A204.1 (cell line): Measurements from ENCODE around the gene IRS2.

Source experiments
- FAIRE-seq: peaks from 2 replicates; lab custom pipeline; 2012; peaks lifted over from hg19 to GRCh38; lab: Jason Lieb, UNC

IRS2 gene

DNA sequence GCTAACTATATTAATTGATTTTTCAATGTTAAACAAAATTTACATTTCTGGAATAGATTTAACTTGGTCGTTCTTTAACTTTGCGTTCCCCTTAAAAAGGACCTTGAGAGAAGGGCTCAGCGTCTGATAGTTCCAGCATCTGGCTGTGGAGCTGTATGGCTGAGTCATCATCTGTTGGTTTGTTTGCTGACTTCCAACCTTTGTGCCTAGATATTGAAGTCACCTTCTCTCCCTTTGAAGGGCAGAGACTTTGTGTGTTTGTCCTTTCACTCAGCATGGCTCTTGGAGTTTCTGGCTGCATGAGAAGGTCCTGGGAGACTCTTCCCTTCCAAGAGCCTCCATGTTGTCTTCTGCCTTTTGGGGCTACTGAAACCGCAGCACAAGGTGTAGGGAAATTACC is 16.6 kb upstream of the IRS2 start:
- FAIRE-seq: no peak

DNA sequence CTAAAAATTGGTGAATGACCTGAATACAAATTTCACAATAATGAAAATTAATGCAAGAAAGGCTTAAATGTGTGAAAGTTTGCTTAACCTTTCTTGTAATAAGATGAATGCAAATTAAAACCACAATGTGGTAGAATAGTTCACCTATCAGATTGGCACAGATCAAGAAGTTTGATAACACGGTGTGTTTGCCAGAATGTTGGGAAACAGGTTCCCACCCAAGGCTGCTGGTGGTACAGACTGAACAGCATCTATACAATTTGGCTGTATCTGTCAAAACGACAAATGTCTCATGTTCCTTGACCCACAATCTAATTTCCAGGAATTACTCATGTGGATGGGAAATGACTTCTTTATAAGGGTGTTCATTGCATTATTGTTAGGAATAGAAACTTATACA is 8.6 kb upstream of the IRS2 start:
- no peak for FAIRE-seq

DNA sequence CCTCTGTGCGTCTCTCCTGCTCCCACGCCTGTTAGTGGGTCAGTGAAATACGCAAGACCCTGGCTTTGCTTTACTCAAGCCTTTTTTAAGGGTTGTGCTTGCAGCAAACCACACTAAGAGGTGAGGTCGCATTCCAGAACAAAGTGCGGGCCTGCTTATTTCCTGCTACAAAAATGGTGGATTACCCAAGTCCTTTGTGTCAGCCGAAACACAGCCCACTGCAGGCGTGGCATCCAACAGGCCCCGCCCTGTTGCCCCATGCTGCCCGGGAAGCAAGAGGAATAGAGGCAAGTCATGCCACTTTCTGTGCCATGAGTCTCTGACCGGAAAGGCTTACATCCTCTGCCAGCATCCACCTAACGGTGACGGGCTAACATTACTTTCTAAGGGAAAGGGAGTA is 7.7 kb upstream of the IRS2 start:
- no peak for FAIRE-seq

DNA sequence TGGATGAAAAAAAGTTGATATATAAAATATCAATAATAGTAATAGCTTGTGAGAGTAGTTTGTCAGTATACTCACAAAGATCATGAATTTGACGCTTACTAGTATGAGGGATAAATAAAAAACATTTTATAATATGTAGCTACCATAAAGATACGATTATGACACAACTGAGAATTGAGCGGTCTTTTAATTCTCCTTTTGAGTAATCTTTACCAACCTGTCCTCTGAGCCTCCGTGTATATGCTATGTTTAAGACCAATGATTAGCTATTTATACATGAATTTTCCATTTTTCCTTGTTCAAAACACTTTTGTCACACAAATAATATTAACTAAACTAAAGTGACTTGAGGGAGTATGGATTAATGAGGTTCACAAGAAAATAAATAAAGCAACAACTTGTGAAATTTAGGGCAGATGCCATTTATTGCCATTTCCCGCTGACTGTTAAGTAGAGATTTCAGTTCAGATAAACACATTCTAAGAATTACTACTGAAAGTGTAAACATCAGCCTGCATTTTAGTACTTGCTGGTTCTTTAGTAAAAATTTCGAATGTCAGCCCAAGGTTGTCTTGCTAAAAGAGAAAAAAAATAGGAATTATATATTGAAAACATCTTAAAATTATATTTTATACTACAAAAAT is 6.2 kb upstream of the IRS2 start:
- FAIRE-seq: no peak

DNA sequence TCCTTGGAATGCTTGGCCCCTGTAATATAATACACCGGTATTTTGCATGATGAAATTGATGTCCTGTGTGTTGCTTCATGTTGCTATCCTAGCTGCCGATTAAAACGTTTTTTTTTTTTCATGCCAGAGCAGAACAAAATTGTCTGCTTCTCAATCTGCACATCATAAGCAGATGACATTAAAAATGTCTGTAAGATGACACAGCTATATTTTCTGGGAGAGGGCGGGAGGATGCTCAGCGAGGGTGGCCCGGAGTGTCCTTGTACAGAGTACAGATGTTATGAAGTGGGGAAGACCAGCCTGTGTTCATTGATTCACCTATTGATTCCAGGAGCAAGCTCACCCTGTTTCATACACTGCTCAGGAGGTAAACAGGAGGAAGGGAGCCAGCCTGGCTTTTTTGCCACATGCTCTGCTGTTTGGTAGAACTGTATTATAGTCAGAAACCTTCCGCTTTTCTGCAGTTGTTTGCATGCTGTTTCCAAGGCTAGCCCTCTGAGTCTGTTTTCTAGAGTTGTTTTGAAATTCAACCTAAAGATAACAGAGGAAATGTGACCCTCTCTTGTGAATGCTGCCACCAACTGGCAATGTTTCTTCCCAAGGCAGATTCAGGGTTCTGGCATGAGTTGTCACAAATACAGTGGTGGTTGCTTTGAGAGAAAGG is 4.7 kb upstream of the IRS2 start:
- no peak for FAIRE-seq

DNA sequence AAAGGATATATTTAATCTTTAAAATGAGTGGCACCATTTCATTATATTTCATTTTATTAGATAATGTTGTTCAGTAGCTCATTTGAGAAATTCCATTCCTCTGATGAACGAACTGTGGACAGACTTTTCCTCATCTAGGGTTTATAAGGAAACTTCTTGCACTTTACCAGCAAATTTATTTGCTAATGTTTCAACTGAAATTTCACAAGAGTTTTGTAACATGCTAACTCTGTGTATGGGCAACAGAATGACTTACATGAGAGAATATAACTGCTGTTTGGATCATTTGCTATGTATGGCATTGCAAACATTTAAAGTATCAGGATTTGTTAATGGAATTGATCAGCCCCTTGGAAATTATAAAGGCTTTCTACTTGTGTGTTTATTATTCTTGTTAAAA is 3.7 kb upstream of the IRS2 start:
- no peak for FAIRE-seq

DNA sequence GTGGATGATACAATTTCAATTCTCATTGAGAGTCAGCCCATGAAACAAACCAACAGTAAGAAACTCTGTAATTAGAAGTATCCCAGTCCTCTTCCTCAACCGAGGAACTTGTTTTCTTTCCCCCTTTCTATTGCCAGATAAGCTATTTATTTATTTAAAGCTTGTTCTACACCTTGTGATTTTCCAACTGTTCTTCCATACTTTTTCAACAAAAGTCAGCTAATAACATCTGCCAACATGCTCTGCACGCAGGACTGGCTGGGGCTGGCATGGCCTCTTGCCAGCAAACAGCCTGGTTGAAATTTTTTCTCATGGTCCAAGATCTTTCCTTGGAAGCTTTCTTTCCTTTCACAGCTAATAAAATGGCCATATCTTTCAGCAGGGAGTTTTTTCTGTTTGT is 2.9 kb upstream of the IRS2 start:
- FAIRE-seq: no peak

DNA sequence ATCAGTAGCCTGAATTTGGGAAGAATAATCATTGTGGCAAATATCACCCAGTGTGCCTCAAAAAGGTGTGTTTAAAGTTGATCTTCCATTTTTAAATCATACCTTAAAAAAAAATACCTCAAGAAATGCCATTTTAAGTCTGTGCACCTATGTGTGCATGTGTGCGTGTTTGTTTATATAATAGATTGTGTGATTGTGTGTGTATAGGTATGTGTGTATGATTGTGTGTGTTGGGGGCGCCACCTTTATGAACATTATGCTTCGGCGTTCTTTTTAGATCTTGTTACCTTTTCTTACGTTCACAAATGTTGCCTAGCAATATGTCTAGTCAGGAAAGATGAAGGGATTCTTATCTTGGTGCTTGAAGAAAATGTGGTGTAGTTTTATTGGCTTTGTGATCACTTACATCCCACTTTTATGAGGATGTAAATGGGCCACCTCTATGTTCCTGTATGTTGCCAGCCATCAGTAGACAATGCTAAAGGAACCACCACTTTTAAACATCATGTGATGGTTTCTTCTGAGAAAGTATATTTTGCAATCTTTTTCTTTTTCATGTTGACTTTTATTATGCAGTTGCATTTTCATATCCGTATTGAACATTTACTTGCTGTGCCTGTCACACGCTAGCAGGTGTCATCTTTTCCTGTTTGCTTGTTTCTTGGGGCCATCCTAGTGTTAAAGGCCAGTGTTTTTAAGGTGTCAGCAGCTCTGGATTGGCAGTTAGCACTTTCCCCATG is 2.2 kb upstream of the IRS2 start:
- FAIRE-seq: no peak

DNA sequence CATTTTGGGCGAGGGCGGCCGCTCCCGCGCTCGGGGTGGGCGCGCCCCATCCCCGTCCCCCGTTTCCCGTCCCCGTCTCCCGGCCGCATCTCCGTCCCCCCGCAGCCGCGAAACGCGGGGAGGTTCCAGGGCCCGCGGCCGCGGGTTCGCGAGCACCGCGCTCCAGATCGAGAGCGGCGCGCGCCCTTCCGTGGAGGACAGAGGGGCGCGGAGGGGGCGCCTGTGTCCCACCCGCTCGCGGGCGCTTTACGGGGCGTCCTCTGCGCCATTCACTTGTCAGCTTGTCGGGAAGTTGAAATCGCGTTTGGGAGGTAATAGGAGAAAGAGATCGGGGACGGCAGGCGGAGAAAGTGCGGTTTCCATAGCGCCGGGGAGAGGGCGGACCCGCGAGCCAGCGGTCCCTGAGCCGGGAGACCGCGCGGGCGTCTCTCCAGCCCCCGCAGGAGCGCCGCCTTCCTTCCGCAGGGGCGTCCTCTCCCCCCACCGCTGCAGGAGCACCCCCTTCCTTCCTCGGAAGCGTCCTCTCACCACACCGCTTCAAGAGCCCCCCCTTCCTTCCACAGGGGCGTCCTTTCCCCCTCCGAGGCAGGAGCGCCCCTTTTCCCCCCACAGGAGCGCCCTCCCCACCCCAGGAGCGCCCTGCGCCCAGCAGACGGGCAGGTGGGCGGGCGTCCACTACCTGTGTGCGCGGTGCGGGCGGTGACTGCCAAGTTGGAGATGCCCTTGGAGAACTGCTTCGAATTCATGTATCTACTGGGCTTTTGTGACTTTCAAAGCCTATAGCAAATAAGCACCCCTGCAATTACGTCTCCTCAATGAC is 962 bp upstream of the IRS2 start:
- FAIRE-seq: no peak

DNA sequence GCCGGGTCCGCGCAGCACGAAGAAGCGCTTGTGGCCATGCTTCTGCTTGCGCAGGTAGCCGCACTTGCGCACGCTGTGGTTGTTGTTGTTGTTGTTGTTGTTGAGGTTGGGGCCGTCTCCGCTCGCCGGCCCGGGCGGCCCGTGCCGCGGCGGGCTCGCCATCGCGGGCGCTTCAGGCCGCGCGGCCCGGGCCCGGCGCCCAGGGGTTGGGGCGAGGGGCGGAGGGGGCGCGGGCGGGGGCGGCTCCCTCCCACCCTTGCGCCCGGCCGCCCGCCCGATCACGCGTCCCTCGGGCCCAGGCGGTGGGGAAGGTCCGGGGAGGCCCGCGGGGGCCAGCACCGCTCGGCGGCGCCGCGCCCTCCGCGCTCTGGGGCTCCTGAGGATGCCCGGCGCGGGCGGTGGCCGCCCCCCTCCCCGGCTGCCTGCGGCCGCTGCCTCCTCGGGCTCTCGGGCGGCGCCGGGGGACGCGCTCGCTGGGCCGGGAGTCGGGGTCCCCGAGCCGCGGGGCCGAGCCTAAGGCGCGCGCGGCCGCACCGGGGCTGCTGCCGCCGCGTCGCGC is 412 bp downstream of the IRS2 start:
- FAIRE-seq: no peak

DNA sequence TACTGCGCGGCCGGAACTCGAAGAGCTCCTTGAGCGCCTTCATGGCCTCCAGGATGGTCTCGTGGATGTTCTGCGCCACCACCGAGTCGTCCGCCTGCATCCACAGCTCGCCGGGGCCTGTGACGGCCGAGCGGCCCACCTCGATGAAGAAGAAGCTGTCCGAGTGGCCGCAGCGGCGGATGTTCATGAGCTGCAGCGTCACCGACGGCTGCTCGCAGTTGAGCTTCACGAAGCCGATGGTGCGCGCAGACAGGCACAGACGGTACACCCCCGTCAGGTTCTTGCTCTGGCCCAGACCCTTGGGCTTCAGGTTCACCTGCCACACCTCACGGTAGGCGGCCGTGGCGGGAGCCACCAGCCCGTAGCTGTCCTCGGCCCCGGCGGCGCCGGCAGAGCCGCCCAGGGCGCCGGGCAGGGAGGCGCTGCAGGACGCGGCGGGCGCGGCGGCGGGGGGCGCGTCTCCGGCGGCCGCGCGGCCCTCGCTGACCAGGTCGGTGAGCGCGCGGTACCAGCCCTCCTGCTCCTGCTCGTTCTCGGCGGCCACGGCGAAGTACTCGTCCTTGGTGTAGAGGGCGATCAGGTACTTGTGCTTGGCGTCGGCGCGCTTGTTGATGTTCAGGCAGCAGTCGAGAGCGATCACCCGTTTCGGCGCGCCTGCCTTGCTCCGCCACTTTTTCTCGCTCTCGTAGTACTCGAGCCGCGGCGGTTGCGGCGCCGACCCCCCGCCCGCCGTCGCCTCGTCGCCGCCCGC is 1.1 kb downstream of the IRS2 start:
- no peak for FAIRE-seq

DNA sequence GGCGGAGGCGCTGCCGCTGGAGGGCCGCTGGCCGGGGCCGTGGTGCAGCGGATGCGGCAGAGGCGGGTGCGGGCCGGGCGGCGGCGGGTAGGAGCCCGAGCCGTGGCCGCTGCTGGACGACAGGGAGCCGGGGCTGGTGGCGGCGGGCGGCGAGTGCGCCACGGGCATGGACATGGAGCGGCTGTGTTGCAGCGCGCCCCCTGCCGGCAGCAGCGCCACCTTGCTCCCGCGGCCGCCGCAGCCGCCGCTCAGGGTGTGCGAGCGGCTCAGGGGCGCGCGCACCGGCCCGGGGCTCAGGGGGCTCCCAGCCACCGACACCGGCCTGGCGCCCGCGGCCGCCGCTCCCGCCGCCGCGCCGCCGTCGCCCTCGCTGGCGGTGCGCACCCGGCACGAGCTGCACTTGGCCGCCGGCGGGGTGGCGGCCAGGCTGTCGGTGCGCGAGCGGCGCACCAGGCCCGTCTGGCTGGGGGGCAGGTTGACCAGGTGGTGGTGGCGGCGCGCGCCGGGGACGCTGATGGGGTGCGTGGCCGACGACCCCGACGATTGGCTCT is 1.7 kb downstream of the IRS2 start:
- no peak for FAIRE-seq

DNA sequence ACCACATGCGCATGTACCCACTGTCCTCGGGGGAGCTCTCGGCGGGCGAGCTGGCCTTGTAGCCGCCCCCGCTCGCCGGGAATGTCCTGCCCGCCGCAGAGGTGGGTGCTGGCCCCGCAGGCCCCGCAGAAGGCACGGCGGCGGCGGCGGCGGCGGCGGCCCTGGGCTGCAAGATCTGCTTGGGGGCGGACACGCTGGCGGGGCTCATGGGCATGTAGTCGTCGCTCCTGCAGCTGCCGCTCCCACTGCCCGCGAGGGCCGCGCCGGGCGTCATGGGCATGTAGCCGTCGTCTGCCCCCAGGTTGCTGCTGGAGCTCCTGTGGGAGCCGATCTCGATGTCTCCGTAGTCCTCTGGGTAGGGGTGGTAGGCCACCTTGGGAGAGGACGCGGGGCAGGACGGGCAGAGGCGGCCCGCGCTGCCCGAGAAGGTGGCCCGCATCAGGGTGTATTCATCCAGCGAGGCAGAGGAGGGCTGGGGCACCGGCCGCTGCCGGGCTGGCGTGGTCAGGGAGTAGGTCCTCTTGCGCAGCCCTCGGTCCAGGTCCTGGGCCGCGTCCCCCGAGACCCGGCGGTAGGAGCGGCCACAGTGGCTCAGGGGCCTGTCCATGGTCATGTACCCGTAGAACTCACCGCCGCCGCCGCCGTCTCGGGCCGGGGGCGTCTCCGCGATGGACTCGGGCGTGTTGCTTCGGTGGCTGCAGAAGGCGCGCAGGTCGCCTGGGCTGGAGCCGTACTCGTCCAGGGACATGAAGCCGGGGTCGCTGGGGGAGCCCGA is 2.4 kb downstream of the IRS2 start:
- FAIRE-seq: no peak

DNA sequence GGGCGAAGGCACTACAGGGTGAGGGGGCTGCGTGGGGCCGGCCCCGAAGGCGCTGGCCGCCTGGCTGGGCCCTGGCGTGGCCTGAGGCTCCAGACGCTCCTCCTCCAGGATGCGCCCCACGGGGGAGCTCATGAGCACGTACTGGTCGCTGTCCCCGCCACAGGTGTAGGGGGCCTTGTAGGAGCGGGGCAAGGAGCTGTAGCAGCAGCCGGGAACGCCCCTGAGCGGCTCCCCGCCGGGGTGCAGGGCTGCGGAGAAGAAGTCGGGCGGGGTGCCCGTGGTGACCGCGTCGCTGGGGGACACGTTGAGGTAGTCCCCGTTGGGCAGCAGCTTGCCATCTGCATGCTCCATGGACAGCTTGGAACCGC is 3.0 kb downstream of the IRS2 start:
- FAIRE-seq: no peak

DNA sequence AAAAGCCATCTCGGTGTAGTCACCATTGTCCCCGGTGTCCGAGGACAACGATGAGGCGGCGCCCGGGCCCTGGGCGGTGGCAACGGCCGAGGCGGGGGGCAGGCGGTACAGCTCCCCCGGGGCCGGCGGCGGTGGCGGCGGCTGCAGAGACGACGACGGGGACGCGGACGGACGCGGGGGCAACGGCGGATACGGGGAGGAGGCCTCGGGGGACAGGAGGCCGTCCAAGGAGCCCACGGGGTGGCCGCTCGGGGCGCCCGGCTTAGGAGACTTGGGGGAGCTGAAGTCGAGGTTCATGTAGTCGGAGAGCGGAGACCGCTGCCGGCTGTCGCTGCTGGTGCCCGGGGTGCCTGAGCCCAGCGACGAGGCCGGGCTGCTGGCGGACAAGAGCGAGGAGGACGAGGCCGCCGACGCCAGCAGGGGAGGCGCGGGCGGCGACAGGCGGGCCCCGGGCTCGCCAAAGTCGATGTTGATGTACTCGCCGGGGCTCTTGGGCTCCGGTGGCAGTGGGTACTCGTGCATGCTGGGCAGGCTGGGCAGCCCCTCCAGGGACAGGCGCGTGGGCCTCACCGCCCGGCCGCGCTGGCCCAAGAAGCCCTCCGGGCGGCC is 3.5 kb downstream of the IRS2 start:
- no peak for FAIRE-seq

DNA sequence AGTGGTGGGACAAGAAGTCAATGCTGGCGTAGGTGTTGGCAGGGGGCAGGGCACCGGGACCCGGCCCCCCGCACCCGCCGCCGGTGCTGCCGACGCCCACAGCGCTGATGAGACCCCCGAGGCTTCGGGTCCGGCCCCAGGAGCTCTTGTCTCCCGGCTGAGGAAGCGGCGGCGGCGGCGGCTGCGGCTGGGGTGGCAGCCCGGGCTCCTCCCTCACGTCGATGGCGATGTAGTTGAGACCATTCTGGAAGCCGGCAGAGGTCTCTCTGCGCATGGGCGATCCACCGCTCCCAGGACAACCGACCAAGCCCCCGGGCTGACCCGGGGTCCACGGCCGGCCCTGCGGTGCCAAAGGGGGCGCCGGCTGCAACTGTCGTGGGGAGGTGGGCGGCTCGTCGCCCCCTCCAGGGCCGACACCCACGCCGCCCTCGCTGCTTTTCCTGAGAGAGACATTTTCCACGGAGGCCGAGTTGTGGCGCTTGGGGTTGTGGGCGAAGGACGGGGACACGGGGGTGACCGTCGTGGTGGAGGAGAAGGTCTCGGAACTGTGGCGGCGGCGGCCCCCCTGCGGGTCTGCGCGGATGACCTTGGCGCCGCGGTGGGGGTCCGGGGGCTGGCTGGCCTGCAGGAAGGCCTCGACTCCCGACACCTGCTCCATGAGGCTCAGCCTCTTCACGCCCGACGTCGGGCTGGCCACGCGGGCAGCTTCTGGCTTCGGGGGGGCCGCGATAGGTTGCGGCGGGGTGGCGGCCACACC is 4.1 kb downstream of the IRS2 start:
- FAIRE-seq: no peak

DNA sequence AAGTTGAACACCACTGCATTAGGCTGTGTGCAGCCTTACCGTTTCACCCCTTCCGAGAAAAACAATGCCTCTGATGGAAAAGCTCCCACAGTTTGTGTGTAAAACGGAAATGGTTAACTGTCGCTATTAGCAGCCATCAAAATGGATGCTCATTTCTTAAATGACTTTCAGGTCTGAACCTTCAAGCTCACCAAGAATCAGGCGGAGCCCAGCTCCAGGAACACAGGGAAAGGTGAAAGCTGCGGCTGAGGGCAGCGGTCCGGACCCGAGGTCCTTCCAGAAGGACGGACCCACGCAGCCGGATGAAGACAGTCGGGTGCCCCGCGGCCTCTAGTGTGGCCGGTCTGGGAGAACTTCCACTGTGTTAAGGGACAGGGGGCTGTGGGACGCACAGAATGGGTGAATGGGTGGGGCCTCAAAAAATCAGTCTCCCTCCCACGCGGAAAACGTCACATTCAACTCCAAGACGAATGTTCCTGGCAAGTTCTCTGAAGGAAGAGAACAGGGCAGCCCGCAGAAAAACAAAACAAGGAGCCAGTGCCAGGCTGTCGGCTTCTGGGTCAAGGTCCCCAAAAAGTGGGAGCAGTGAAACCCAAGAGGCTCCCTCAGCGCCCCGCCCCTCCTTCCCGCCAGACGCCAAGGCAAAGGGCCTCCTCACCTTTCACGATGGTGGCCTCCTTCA is 4.9 kb downstream of the IRS2 start:
- no peak for FAIRE-seq

DNA sequence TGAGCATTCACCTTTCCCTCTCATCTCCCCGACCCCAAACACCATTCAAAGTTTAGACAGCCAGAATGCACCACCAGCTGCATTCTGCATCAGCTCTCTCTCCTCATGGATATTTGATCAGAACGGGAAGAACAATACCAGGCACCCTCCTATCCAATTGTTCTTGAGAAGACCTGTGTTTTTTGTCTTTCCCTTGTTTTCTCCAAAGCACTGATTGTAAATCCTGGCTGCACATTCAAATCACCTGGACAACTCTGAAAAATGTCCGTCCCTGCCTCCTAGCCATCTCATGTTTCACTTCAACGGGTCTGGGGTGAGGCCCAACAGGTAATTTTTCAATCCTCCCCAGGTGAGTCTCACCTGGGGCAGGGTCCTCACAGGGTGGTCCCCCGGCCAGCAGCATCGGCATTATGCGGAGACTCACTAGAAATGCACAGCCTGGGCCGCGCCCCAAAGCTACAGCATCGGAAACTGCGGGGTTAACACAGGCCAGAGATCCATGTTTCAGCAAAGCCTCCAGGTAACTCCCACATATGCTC is 5.5 kb downstream of the IRS2 start:
- FAIRE-seq: no peak
